ENCODE data around the gene SLC2A9.

DNA sequence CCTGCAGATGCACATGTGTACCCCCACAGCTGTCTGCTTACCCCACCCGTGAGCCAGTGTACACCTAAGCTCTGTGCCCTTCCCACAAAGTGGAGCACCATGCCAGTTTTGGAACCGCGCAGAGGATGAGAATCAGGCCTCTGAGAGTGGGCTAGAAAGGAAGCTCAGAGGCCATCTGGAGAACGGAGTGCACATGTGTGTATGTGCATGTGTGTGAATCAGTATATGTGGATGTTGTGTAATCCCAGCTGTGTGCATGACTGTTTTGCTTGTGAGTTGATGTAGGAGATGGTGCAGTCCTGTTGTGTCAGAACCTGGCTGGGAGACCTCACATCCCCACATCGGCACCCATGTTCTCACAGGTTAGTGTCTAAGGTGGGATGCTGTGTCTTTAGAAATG lies 146.9 kb downstream of the SLC2A9 start:
- TF ChIP-seq EZH2 (IDR thresholded peaks at IDR 0.05; ENCODE audit: borderline replicate concordance, low read depth, low read length, severe bottlenecking) (no peak), FOS (IDR thresholded peaks at IDR 0.05; ENCODE audit: borderline replicate concordance, insufficient read depth, low read length) (no peak), JUN (IDR thresholded peaks at IDR 0.05; ENCODE audit: borderline replicate concordance, insufficient read depth, insufficient read length, low read depth) (no peak), POLR2A (IDR thresholded peaks at IDR 0.05; ENCODE audit: low read depth, low read length) (no peak), MYC (IDR thresholded peaks at IDR 0.05; ENCODE audit: low read depth, low read length) (no peak), POLR2AphosphoS5 (IDR thresholded peaks at IDR 0.05; ENCODE audit: insufficient read depth, low read depth, low read length) (no peak)
- TF ChIP-seq, protein P1, sequence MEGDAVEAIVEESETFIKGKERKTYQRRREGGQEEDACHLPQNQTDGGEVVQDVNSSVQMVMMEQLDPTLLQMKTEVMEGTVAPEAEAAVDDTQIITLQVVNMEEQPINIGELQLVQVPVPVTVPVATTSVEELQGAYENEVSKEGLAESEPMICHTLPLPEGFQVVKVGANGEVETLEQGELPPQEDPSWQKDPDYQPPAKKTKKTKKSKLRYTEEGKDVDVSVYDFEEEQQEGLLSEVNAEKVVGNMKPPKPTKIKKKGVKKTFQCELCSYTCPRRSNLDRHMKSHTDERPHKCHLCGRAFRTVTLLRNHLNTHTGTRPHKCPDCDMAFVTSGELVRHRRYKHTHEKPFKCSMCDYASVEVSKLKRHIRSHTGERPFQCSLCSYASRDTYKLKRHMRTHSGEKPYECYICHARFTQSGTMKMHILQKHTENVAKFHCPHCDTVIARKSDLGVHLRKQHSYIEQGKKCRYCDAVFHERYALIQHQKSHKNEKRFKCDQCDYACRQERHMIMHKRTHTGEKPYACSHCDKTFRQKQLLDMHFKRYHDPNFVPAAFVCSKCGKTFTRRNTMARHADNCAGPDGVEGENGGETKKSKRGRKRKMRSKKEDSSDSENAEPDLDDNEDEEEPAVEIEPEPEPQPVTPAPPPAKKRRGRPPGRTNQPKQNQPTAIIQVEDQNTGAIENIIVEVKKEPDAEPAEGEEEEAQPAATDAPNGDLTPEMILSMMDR (IDR thresholded peaks at IDR 0.05; ENCODE audit: extremely low read depth in 1 of 2, insufficient read depth in 1 of 2, low read depth in 1 of 2, low read length in 2 of 2): no peak
